PFSK-1 (cell line): ENCODE data around the gene TMEM200B.

Source experiments
- FOXP2 ChIP-seq: optimal IDR thresholded peaks from 2 replicates; pipeline ENCODE3; 2011; ENCODE audit warnings: borderline replicate concordance, control low read depth, inconsistent platforms; ENCODE audit not compliant: insufficient read depth; ENCODE audit errors: extremely low read length, extremely low read depth
- TAF1 ChIP-seq: IDR thresholded peaks from 2 replicates; pipeline ENCODE4 v1.6.1; 2012; ENCODE audit warnings: low read length, control low read depth, borderline replicate concordance; ENCODE audit not compliant: insufficient read depth
- TF ChIP-seq, protein P1 (sequence below), 2 experiments: IDR thresholded peaks; 2 replicates each; pipeline versions ENCODE4 v1.6.1 to v1.8.0; 2011 to 2012; ENCODE audit warnings: low read depth in 2 of 2, low read length in 2 of 2, control low read depth in 1 of 2, inconsistent platforms in 1 of 2, mild to moderate bottlenecking in 1 of 2, moderate library complexity in 1 of 2; ENCODE audit not compliant: insufficient read depth in 1 of 2

DNA sequence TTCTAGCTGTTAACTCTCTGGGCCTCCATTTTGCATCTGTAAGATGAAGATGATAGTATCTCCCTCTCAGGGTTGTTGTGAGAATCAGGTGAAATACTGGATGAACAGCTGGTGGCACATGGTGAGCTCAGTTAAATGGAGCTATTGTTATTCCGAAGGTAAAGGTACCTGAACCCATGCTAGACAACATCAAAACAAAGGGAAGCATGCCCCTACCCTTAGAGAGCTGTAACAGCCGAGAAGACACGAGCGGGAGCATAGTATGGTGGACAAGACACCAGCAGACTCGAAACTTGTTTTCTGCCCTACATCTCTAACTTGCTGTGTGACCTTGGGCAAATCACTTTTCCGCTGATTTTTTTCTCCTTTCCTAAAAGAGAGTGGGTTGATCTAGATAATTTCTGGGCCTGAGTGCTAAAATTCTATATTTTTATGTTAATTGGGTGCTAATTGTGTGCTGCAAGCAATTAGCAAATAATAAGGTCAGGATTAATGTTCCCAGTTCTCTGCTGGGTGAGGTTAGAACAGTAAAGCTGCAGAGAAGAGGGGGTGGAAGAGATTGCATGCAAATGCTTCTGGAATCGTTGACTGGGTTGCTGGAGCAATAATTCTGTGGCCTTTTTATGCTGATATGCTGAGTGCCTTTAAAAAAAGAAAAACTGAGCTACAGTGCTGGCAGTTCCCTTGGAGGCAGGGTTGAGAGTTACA lies 10.8 kb downstream of the TMEM200B start:
- TF ChIP-seq FOXP2 (no peak), TAF1 (no peak)
- TF ChIP-seq, protein P1, sequence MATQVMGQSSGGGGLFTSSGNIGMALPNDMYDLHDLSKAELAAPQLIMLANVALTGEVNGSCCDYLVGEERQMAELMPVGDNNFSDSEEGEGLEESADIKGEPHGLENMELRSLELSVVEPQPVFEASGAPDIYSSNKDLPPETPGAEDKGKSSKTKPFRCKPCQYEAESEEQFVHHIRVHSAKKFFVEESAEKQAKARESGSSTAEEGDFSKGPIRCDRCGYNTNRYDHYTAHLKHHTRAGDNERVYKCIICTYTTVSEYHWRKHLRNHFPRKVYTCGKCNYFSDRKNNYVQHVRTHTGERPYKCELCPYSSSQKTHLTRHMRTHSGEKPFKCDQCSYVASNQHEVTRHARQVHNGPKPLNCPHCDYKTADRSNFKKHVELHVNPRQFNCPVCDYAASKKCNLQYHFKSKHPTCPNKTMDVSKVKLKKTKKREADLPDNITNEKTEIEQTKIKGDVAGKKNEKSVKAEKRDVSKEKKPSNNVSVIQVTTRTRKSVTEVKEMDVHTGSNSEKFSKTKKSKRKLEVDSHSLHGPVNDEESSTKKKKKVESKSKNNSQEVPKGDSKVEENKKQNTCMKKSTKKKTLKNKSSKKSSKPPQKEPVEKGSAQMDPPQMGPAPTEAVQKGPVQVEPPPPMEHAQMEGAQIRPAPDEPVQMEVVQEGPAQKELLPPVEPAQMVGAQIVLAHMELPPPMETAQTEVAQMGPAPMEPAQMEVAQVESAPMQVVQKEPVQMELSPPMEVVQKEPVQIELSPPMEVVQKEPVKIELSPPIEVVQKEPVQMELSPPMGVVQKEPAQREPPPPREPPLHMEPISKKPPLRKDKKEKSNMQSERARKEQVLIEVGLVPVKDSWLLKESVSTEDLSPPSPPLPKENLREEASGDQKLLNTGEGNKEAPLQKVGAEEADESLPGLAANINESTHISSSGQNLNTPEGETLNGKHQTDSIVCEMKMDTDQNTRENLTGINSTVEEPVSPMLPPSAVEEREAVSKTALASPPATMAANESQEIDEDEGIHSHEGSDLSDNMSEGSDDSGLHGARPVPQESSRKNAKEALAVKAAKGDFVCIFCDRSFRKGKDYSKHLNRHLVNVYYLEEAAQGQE (IDR thresholded peaks at IDR 0.05; ENCODE audit: insufficient read depth in 1 of 2, low read depth in 2 of 2, low read length in 2 of 2), result no peak
